H1 (cell line): ENCODE data around the gene RTL9. TPM values are rescaled to one million over a fixed set of nuclear protein-coding genes. Genes with fewer than 3 reads are reported as not detected.

Experiments used
- CTCF ChIA-PET: fragments of 300-600 bp; sonication (Branson Sonifier 250); formaldehyde crosslinking; loops from one replicate; lab custom pipeline; 2021; ENCODE audit not compliant: partially characterized antibody; lab: Charles Lee
- POLR2A ChIA-PET: fragments of 300-600 bp; sonication (Branson Sonifier 250); formaldehyde crosslinking; loops from one replicate; lab custom pipeline; 2021; ENCODE audit warnings: inconsistent platforms; ENCODE audit not compliant: partially characterized antibody; lab: Charles Lee
- DNase-seq, 2 experiments: peaks; one replicate each; pipeline versions ENCODE4 v3.0.0 to v3.0.0-alpha.2; 2010 to 2022; ENCODE audit warnings: low spot score in 2 of 2, low read depth in 1 of 2, mixed read lengths in 1 of 2
- FAIRE-seq: peaks from 2 replicates; lab custom pipeline; 2011; peaks lifted over from hg19 to GRCh38; lab: Jason Lieb, UNC
- H2AFZ ChIP-seq: 2 replicates; pipeline ENCODE4 v1.8.1; 2012; ENCODE audit warnings: low read length, inconsistent platforms
- H2AK5ac ChIP-seq: 2 replicates; pipeline ENCODE4 v1.6.1; 2013; ENCODE audit warnings: low read depth, low read length
- H2BK120ac ChIP-seq: replicated peaks from 2 replicates; pipeline ENCODE3; 2013; ENCODE audit warnings: low read depth, low read length, inconsistent platforms
- H2BK12ac ChIP-seq: 2 replicates; pipeline ENCODE4 v1.6.1; 2013; ENCODE audit warnings: low read depth, low read length
- H2BK15ac ChIP-seq: 2 replicates; pipeline ENCODE4 v1.6.1; 2013; ENCODE audit warnings: low read length
- H2BK20ac ChIP-seq: 2 replicates; pipeline ENCODE4 v1.6.1; 2013; ENCODE audit warnings: low read length
- H2BK5ac ChIP-seq: 2 replicates; pipeline ENCODE4 v1.6.1; 2013; ENCODE audit warnings: low read depth, low read length
- H3K14ac ChIP-seq: 2 replicates; pipeline ENCODE4 v1.6.1; 2013; ENCODE audit warnings: inconsistent platforms; ENCODE audit not compliant: insufficient read length
- H3K18ac ChIP-seq: 2 replicates; pipeline ENCODE4 v1.6.1; 2013; ENCODE audit warnings: low read length; ENCODE audit errors: extremely low read depth
- H3K23ac ChIP-seq: 2 replicates; pipeline ENCODE4 v1.6.1; 2013; ENCODE audit warnings: inconsistent platforms; ENCODE audit not compliant: insufficient read length
- H3K23me2 ChIP-seq: 2 replicates; pipeline ENCODE4 v1.6.1; 2013; ENCODE audit warnings: low read depth, low read length
- H3K27ac ChIP-seq: 2 replicates; pipeline ENCODE4 v1.6.1; 2011; ENCODE audit warnings: low read depth, low read length, inconsistent platforms
- H3K27me3 ChIP-seq, 4 experiments: replicated peaks in 1 of 4; 1 replicate in 1 of 4; 2 replicates in 3 of 4; pipeline versions ENCODE4 v1.6.1 to v1.8.1; 2011 to 2013; ENCODE audit warnings: low read length in 3 of 4, mild to moderate bottlenecking in 3 of 4, inconsistent platforms in 2 of 4, mixed read lengths in 2 of 4, moderate library complexity in 1 of 4; ENCODE audit not compliant: control insufficient read depth in 3 of 4, insufficient read depth in 3 of 4; ENCODE audit errors: extremely low read depth in 1 of 4
- H3K36me3 ChIP-seq, 4 experiments: 2 replicates each; pipeline versions ENCODE4 v1.6.1 to v1.8.1; 2011 to 2013; ENCODE audit warnings: mild to moderate bottlenecking in 4 of 4, low read length in 3 of 4, moderate library complexity in 2 of 4, control low read depth in 1 of 4, inconsistent platforms in 1 of 4; ENCODE audit not compliant: insufficient read depth in 4 of 4, control insufficient read depth in 2 of 4
- H3K4ac ChIP-seq: replicated peaks from 2 replicates; pipeline ENCODE3; 2013; ENCODE audit warnings: low read length, low read depth, mixed read lengths, inconsistent platforms; ENCODE audit not compliant: insufficient read length
- H3K4me1 ChIP-seq, 4 experiments: replicated peaks in 1 of 4; 1 replicate in 1 of 4; 2 replicates in 3 of 4; pipeline versions ENCODE4 v1.6.1 to v1.8.1; 2011 to 2013; ENCODE audit warnings: low read length in 3 of 4, inconsistent platforms in 2 of 4, mixed read lengths in 1 of 4; ENCODE audit not compliant: insufficient read depth in 4 of 4, control insufficient read depth in 3 of 4
- H3K4me2 ChIP-seq, 2 experiments: 2 replicates each; pipeline versions ENCODE4 v1.6.1 to v1.8.1; 2011 to 2013; ENCODE audit warnings: low read depth in 2 of 2, low read length in 2 of 2, control low read depth in 1 of 2, inconsistent platforms in 1 of 2, mild to moderate bottlenecking in 1 of 2; ENCODE audit not compliant: insufficient read depth in 1 of 2
- H3K4me3 ChIP-seq, 4 experiments: fragments of 200-600, 300-600 bp in 1 of 4; sonication (generic), shearing (Covaris generic), sonication (Bioruptor Twin) in 1 of 4; 2 replicates each; pipeline versions ENCODE4 v1.5.1 to v1.8.1; 2011 to 2016; ENCODE audit warnings: low read length in 4 of 4, low read depth in 3 of 4, control low read depth in 2 of 4, inconsistent platforms in 2 of 4, mild to moderate bottlenecking in 2 of 4, mixed read lengths in 1 of 4, moderate library complexity in 1 of 4; ENCODE audit not compliant: insufficient read depth in 2 of 4; ENCODE audit errors: extremely low read depth in 1 of 4
- H3K56ac ChIP-seq: replicated peaks from 2 replicates; pipeline ENCODE3; 2013; ENCODE audit warnings: low read depth, mild to moderate bottlenecking, mixed read lengths, low read length, inconsistent platforms; ENCODE audit not compliant: insufficient read length
- H3K79me1 ChIP-seq: 2 replicates; pipeline ENCODE4 v1.6.1; 2013; ENCODE audit warnings: low read depth, low read length, control low read depth
- H3K79me2 ChIP-seq, 2 experiments: 2 replicates each; pipeline versions ENCODE4 v1.6.1 to v1.8.1; 2012 to 2013; ENCODE audit warnings: low read length in 2 of 2, mild to moderate bottlenecking in 2 of 2, inconsistent platforms in 1 of 2; ENCODE audit not compliant: insufficient read depth in 2 of 2, control insufficient read depth in 1 of 2
- H3K9ac ChIP-seq, 4 experiments: replicated peaks in 1 of 4; 1 replicate in 1 of 4; 2 replicates in 3 of 4; pipeline versions ENCODE4 v1.6.1 to v1.8.1; 2011 to 2013; ENCODE audit warnings: low read depth in 3 of 4, low read length in 3 of 4, control low read depth in 2 of 4, mild to moderate bottlenecking in 2 of 4, moderate library complexity in 2 of 4, inconsistent platforms in 1 of 4; ENCODE audit errors: extremely low read depth in 1 of 4
- H3K9me3 ChIP-seq, 2 experiments: 2 replicates each; pipeline versions ENCODE4 v1.6.1 to v1.8.1; 2012 to 2013; ENCODE audit warnings: mild to moderate bottlenecking in 2 of 2, moderate library complexity in 2 of 2, control low read depth in 1 of 2, inconsistent platforms in 1 of 2, low read depth in 1 of 2, low read length in 1 of 2, mixed read lengths in 1 of 2; ENCODE audit not compliant: insufficient read depth in 2 of 2
- H4K20me1 ChIP-seq, 2 experiments: replicated peaks in 1 of 2; 2 replicates each; pipeline versions ENCODE3 to v1.8.1; 2011 to 2013; ENCODE audit warnings: inconsistent platforms in 2 of 2, low read length in 2 of 2, mild to moderate bottlenecking in 1 of 2; ENCODE audit not compliant: insufficient read depth in 2 of 2, control insufficient read depth in 1 of 2
- H4K5ac ChIP-seq: 2 replicates; pipeline ENCODE4 v1.6.1; 2013; ENCODE audit warnings: low read length, low read depth, mixed read lengths, inconsistent platforms; ENCODE audit not compliant: insufficient read length
- H4K8ac ChIP-seq: 2 replicates; pipeline ENCODE4 v1.8.0; 2013; ENCODE audit warnings: mild to moderate bottlenecking, moderate library complexity, low read length, inconsistent platforms; ENCODE audit not compliant: insufficient read depth; ENCODE audit errors: extremely low read depth
- H4K91ac ChIP-seq: replicated peaks from 2 replicates; pipeline ENCODE3; 2013; ENCODE audit warnings: low read length, mixed read lengths, inconsistent platforms; ENCODE audit not compliant: insufficient read length
- ASH2L ChIP-seq: fragments of 200-600, 300-600 bp; sonication (generic); IDR thresholded peaks from one replicate; pipeline ENCODE4 v1.7.1; 2017; ENCODE audit warnings: low read length
- CBX8 ChIP-seq: fragments of 300-800, 300-1000 bp; sonication (generic); IDR thresholded peaks from 2 replicates; pipeline ENCODE4 v1.7.1; 2016; ENCODE audit warnings: low read depth, low read length, borderline replicate concordance
- CHD2 ChIP-seq: IDR thresholded peaks from 2 replicates; pipeline ENCODE4 v1.6.1; 2012; ENCODE audit warnings: low read length, improper control_type of control experiment
- EP300 ChIP-seq, 2 experiments: IDR thresholded peaks; 1 replicate in 1 of 2; 2 replicates in 1 of 2; pipeline ENCODE4 v1.6.1; 2011 to 2012; ENCODE audit warnings: low read depth in 2 of 2, low read length in 2 of 2, mild to moderate bottlenecking in 2 of 2, borderline replicate concordance in 1 of 2, inconsistent platforms in 1 of 2, moderate library complexity in 1 of 2
- GTF2F1 ChIP-seq: IDR thresholded peaks from 2 replicates; pipeline ENCODE4 v1.6.1; 2012; ENCODE audit warnings: low read depth, low read length, improper control_type of control experiment, borderline replicate concordance
- JUN ChIP-seq: IDR thresholded peaks from 2 replicates; pipeline ENCODE4 v1.6.1; 2011; ENCODE audit warnings: low read depth, mild to moderate bottlenecking, improper control_type of control experiment, low read length
- KDM4A ChIP-seq: IDR thresholded peaks from one replicate; pipeline ENCODE4 v1.7.1; 2012; ENCODE audit warnings: low read depth, mild to moderate bottlenecking, moderate library complexity, low read length, inconsistent platforms; ENCODE audit not compliant: severe bottlenecking
- KDM5A ChIP-seq: fragments of 200-600 bp; IDR thresholded peaks from 2 replicates; pipeline ENCODE4 v1.7.1; 2012; ENCODE audit warnings: mild to moderate bottlenecking, low read length, inconsistent platforms, mixed read lengths
- NANOG ChIP-seq: IDR thresholded peaks from 2 replicates; pipeline ENCODE4 v1.6.1; 2011; ENCODE audit warnings: low read length, low read depth, mild to moderate bottlenecking, inconsistent platforms; ENCODE audit not compliant: insufficient read depth, poor library complexity, severe bottlenecking
- PHF8 ChIP-seq: fragments of 200-600 bp; sonication (generic); conservative IDR thresholded peaks from 2 replicates; pipeline ENCODE4 v1.7.1; 2012; ENCODE audit warnings: low read depth, mild to moderate bottlenecking, inconsistent platforms, low read length, moderate library complexity
- POLR2AphosphoS5 ChIP-seq: IDR thresholded peaks from 2 replicates; pipeline ENCODE4 v1.6.1; 2011; ENCODE audit warnings: low read depth, low read length
- RAD21 ChIP-seq, 2 experiments: IDR thresholded peaks in 1 of 2; conservative IDR thresholded peaks in 1 of 2; 2 replicates each; pipeline ENCODE4 v1.6.1; 2011; ENCODE audit warnings: low read depth in 2 of 2, low read length in 2 of 2, improper control_type of control experiment in 1 of 2, inconsistent platforms in 1 of 2, mild to moderate bottlenecking in 1 of 2, moderate library complexity in 1 of 2
- RBBP5 ChIP-seq: IDR thresholded peaks from 2 replicates; pipeline ENCODE4 v1.7.1; 2012; ENCODE audit warnings: low read depth, mild to moderate bottlenecking, inconsistent platforms, low read length, moderate library complexity, borderline replicate concordance
- SP1 ChIP-seq: IDR thresholded peaks from 2 replicates; pipeline ENCODE4 v1.6.1; 2011; ENCODE audit warnings: low read depth, low read length
- TCF12 ChIP-seq: IDR thresholded peaks from 2 replicates; pipeline ENCODE4 v1.6.1; 2011; ENCODE audit warnings: low read depth, mild to moderate bottlenecking, low read length
- WGBS, 2 experiments: shearing (Covaris generic) in 1 of 2; methylation state at CpG; one replicate each; pipeline versions ENCODE4 v1.1.6 to v1.1.7; 2013 to 2015; ENCODE audit warnings: low lambda C conversion rate in 2 of 2, mixed read lengths in 2 of 2, inconsistent platforms in 1 of 2, low coverage in 1 of 2, missing lambda C conversion rate in 1 of 2; ENCODE audit not compliant: insufficient replicate concordance in 2 of 2, insufficient coverage in 1 of 2, insufficient read length in 1 of 2; ENCODE audit errors: extremely low coverage in 1 of 2, missing lambda C conversion rate in 1 of 2; 5-methylcytosine and 5-hydroxymethylcytosine counted together
- polyA plus RNA-seq, 7 experiments: library from polyadenylated mRNA; depleted of rRNA in 3 of 7; stranded (reverse) in 5 of 7; unstranded in 2 of 7; fragments of >200 nt in 5 of 7; fragments of 200-250 nt in 2 of 7; gene quantifications; 1 replicate in 5 of 7; 2 replicates in 1 of 7; 4 replicates in 1 of 7; pipeline versions ENCODE4 v1.2.1 to v1.2.3, GENCODE V29; 2011 to 2013; ENCODE audit warnings: missing spikeins in 2 of 7, mixed read lengths in 2 of 7
- total RNA-seq: library from RNA; stranded (reverse); fragmentation: NEBNext Ultra II Directional; extraction: Animal tissue kit (Norgen Biotek cat#: 25700); gene quantifications from 2 replicates; pipeline ENCODE4 v1.2.1, GENCODE V29; 2021

RTL9 gene
- total and polyA plus RNA-seq, 2 of the 8 experiments (the other 6 are each of a cell fraction or from before 2014, with no cell fraction given) = 0.09 to 0.20 TPM

- no peak for FAIRE-seq
- Histone ChIP-seq H4K20me1 (no peaks in the 10 kb centered on the region), H3K56ac (no peak overlapping the region), H3K23ac (no peak overlapping the region), H4K8ac (no peak overlapping the region), H4K91ac (no peak overlapping the region), H3K4me1 (no peaks in the 10 kb centered on the region), H2BK20ac (no peak overlapping the region), H3K4me3 (no peak overlapping the region), H4K5ac (no peak overlapping the region), H3K27me3 (no peaks in the 10 kb centered on the region), H3K9ac (no peak overlapping the region), H2BK5ac (no peak overlapping the region), H3K9me3 (no peaks in the 10 kb centered on the region), H2BK120ac (no peak overlapping the region), H3K79me1 (no peaks in the 10 kb centered on the region), H3K36me3 (no peaks in the 10 kb centered on the region), H3K27ac (no peak overlapping the region), H3K4me2 (no peak overlapping the region), H2AFZ (no peak overlapping the region), H3K79me2 (no peaks in the 10 kb centered on the region), H2AK5ac (no peak overlapping the region), H2BK15ac (no peak overlapping the region), H3K23me2 (no peaks in the 10 kb centered on the region), H3K18ac (no peak overlapping the region), H3K14ac (no peak overlapping the region), H3K4ac (no peak overlapping the region), H2BK12ac (no peak overlapping the region)
- WGBS, 2 experiments = 100% methylated on average over 1 of the region's 1 CpG; no CpG with 5 or more reads in 1 of the 2 experiments
- no peak for DNase-seq
- ChIA-PET POLR2A (no interaction called here), CTCF (no interaction called here)
- TF ChIP-seq POLR2AphosphoS5 (no peak), EP300 (IDR thresholded peaks at IDR 0.05; ENCODE audit: borderline replicate concordance in 1 of 2, low read depth in 2 of 2, low read length in 2 of 2) (no peak), NANOG (no peak), ASH2L (no peak), PHF8 (no peak), KDM4A (no peak), KDM5A (no peak), RAD21 (IDR thresholded peaks at IDR 0.05 in 1 of 2, conservative IDR thresholded peaks at IDR 0.05 in 1 of 2; ENCODE audit: low read depth in 2 of 2, low read length in 2 of 2) (no peak), RBBP5 (no peak), GTF2F1 (no peak), TCF12 (no peak), SP1 (no peak), CBX8 (no peak), CHD2 (no peak), JUN (no peak)
Observed at GRCh38 chrX:110327336-110327735, 31.3 kb upstream of the RTL9 start.
